Measurements from ENCODE around the gene ATP6V1B1. TPM values are rescaled to one million over a fixed set of nuclear protein-coding genes. Genes with fewer than 3 reads are reported as not detected.

The ATP6V1B1 gene
- total and polyA plus RNA-seq, 4 donors = not detected

GRCh38 chr2:70941186-70941585 is 5.5 kb downstream of the ATP6V1B1 start:
- no peak overlapping the region for H3K9ac ChIP-seq (ENCODE audit: low read depth in 1 of 2, low read length in 2 of 2)
- DNase-seq (ENCODE audit: low spot score) = no peak
- no peak overlapping the region for H3K4me3 ChIP-seq (ENCODE audit: low read depth in 1 of 3, low read length in 3 of 3)
- H3K27ac ChIP-seq (ENCODE audit: low read depth in 1 of 2, low read length in 2 of 2) = no peak overlapping the region
- no peaks in the 10 kb centered on the region for H3K9me3 ChIP-seq (ENCODE audit: control insufficient read depth in 4 of 4, low read length in 3 of 4)
- WGBS = 77% methylated on average over 6 of the region's 6 CpGs
- H3K4me1 ChIP-seq (ENCODE audit: control insufficient read depth in 4 of 4, insufficient read depth in 4 of 4, low read length in 3 of 4) = no peaks in the 10 kb centered on the region
- no peak for TF ChIP-seq REST (IDR thresholded peaks at IDR 0.05)
- no peak for TF ChIP-seq EGR1 (IDR thresholded peaks at IDR 0.05; ENCODE audit: low read depth in 2 of 2)
- TF ChIP-seq CTCF (IDR thresholded peaks at IDR 0.05; ENCODE audit: low read depth, low read length, missing input control) = no peak
- no peak for TF ChIP-seq FOXA1 (IDR thresholded peaks at IDR 0.05)
- no peak for TF ChIP-seq RAD21 (IDR thresholded peaks at IDR 0.05)
- no peak for TF ChIP-seq FOXA2 (IDR thresholded peaks at IDR 0.05)
- TF ChIP-seq YY1 (IDR thresholded peaks at IDR 0.05) = no peak
- TF ChIP-seq RXRA (IDR thresholded peaks at IDR 0.05) = no peak
- TF ChIP-seq GABPA (IDR thresholded peaks at IDR 0.05 in 1 of 2, conservative IDR thresholded peaks at IDR 0.05 in 1 of 2) = no peak
- TF ChIP-seq, protein P1, sequence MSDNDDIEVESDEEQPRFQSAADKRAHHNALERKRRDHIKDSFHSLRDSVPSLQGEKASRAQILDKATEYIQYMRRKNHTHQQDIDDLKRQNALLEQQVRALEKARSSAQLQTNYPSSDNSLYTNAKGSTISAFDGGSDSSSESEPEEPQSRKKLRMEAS (IDR thresholded peaks at IDR 0.05) = no peak
- TF ChIP-seq SP1 (IDR thresholded peaks at IDR 0.05) = no peak
- TF ChIP-seq, protein P2, sequence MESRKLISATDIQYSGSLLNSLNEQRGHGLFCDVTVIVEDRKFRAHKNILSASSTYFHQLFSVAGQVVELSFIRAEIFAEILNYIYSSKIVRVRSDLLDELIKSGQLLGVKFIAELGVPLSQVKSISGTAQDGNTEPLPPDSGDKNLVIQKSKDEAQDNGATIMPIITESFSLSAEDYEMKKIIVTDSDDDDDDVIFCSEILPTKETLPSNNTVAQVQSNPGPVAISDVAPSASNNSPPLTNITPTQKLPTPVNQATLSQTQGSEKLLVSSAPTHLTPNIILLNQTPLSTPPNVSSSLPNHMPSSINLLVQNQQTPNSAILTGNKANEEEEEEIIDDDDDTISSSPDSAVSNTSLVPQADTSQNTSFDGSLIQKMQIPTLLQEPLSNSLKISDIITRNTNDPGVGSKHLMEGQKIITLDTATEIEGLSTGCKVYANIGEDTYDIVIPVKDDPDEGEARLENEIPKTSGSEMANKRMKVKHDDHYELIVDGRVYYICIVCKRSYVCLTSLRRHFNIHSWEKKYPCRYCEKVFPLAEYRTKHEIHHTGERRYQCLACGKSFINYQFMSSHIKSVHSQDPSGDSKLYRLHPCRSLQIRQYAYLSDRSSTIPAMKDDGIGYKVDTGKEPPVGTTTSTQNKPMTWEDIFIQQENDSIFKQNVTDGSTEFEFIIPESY (IDR thresholded peaks at IDR 0.05) = no peak
- TF ChIP-seq JUND (IDR thresholded peaks at IDR 0.05) = no peak
- TF ChIP-seq HNF4G (IDR thresholded peaks at IDR 0.05) = no peak
- no peak for TF ChIP-seq NR2F2 (IDR thresholded peaks at IDR 0.05)
- H3K36me3 ChIP-seq (ENCODE audit: control insufficient read depth in 4 of 4, insufficient read depth in 3 of 4, low read depth in 1 of 4, low read length in 3 of 4) = no peaks in the 10 kb centered on the region
- no peaks in the 10 kb centered on the region for H3K27me3 ChIP-seq (ENCODE audit: control insufficient read depth in 4 of 4, insufficient read depth in 4 of 4, low read length in 3 of 4)

- 75% methylated on average over 5 of the region's 5 CpGs for WGBS
- Histone ChIP-seq H3K36me3 (ENCODE audit: control insufficient read depth in 4 of 4, insufficient read depth in 3 of 4, low read depth in 1 of 4, low read length in 3 of 4) (no peaks in the 10 kb centered on the region), H3K9me3 (ENCODE audit: control insufficient read depth in 4 of 4, low read length in 3 of 4) (no peaks in the 10 kb centered on the region), H3K27ac (ENCODE audit: low read depth in 1 of 2, low read length in 2 of 2) (no peak overlapping the region), H3K4me1 (ENCODE audit: control insufficient read depth in 4 of 4, insufficient read depth in 4 of 4, low read length in 3 of 4) (no peaks in the 10 kb centered on the region), H3K4me3 (ENCODE audit: low read depth in 1 of 3, low read length in 3 of 3) (no peak overlapping the region), H3K27me3 (ENCODE audit: control insufficient read depth in 4 of 4, insufficient read depth in 4 of 4, low read length in 3 of 4) (no peaks in the 10 kb centered on the region), H3K9ac (ENCODE audit: low read depth in 1 of 2, low read length in 2 of 2) (no peak overlapping the region)
- no peak for TF ChIP-seq SP1 (IDR thresholded peaks at IDR 0.05)
- no peak for TF ChIP-seq ATF3 (IDR thresholded peaks at IDR 0.05)
- no peak for TF ChIP-seq HNF4G (IDR thresholded peaks at IDR 0.05)
- TF ChIP-seq TAF1 (conservative IDR thresholded peaks at IDR 0.05) = no peak
- no peak for TF ChIP-seq HNF4A (conservative IDR thresholded peaks at IDR 0.05)
- no peak for TF ChIP-seq EGR1 (IDR thresholded peaks at IDR 0.05; ENCODE audit: low read depth in 2 of 2)
- no peak for DNase-seq (ENCODE audit: low spot score)
Measured at GRCh38 chr2:70941701-70942100, 6.0 kb downstream of the ATP6V1B1 start.

Measured in liver (tissue), 9 donors.